Measurements from ENCODE around the gene MYO15B. TPM values are rescaled to one million over a fixed set of nuclear protein-coding genes. Genes with fewer than 3 reads are reported as not detected.

The MYO15B gene
- total and polyA plus RNA-seq, 2 of the 13 experiments (the other 11 are each of a cell fraction or from before 2014, with no cell fraction given): 2.8 to 8.1 TPM

GRCh38 chr17:75633486-75634375, 46.1 kb downstream of the MYO15B start (continued):
- TF ChIP-seq HOXA7 (CRISPR knock-in tag; IDR thresholded peaks at IDR 0.05) (no peak), ARID4A (CRISPR knock-in tag; IDR thresholded peaks at IDR 0.05; ENCODE audit: borderline replicate concordance) (peak; percentile 94), ZNF883 (CRISPR knock-in tag; IDR thresholded peaks at IDR 0.05; ENCODE audit: not compliant biosample characterization) (no peak), ZNF652 (CRISPR knock-in tag; IDR thresholded peaks at IDR 0.05; ENCODE audit: borderline replicate concordance, low read depth) (0 out of 2 replicates have a peak, but pooled peaks have one; percentile 19), ZNF280D (CRISPR knock-in tag; IDR thresholded peaks at IDR 0.05) (peak; percentile 61; the same call in 1 of the 2 replicates), MAX (IDR thresholded peaks at IDR 0.05) (peak; percentile 51; the same call in 1 of the 2 replicates), MXD1 (CRISPR knock-in tag; IDR thresholded peaks at IDR 0.05) (peak; percentile 65; the same call in 1 of the 2 replicates), ZMYM2 (CRISPR knock-in tag; IDR thresholded peaks at IDR 0.05) (0 out of 2 replicates have a peak, but pooled peaks have one; percentile 3), ZBTB4 (CRISPR knock-in tag; IDR thresholded peaks at IDR 0.05; ENCODE audit: borderline replicate concordance) (no peak), IKZF5 (CRISPR knock-in tag; IDR thresholded peaks at IDR 0.05) (peak; percentile 33), AHR (CRISPR knock-in tag; IDR thresholded peaks at IDR 0.05) (peak; percentile 5; the same call in 1 of the 2 replicates), GATAD2A (CRISPR knock-in tag; IDR thresholded peaks at IDR 0.05) (0 out of 2 replicates have a peak, but pooled peaks have one; percentile 45), RXRB (CRISPR knock-in tag; IDR thresholded peaks at IDR 0.05; ENCODE audit: borderline replicate concordance) (peak; percentile 50), TCF12 (IDR thresholded peaks at IDR 0.05) (no peak), TCF12 (CRISPR knock-in tag; IDR thresholded peaks at IDR 0.05) (no peak)

All from HepG2 (cell line).